B cell (primary cell): Measurements from ENCODE around the gene INSIG1. TPM values are rescaled to one million over a fixed set of nuclear protein-coding genes. Genes with fewer than 3 reads are reported as not detected.

Source experiments
- ATAC-seq: fragments of 200-7000 bp; cut with Tn5 transposase; one replicate; pipeline ENCODE4 v1.10.0; 2021; ENCODE audit warnings: low read depth, mild to moderate bottlenecking, moderate number of reproducible peaks, moderate library complexity
- CTCF ChIA-PET: fragments of 350-600 bp; sonication (Branson Sonifier 250); formaldehyde crosslinking; loops from one replicate; lab custom pipeline; 2021; ENCODE audit warnings: antibody characterized with exemption, inconsistent platforms; lab: Charles Lee
- POLR2A ChIA-PET: fragments of 350-600 bp; sonication (Branson Sonifier 250); formaldehyde crosslinking; loops from one replicate; lab custom pipeline; 2021; ENCODE audit warnings: antibody characterized with exemption; lab: Charles Lee
- DNase-seq: peaks from one replicate; pipeline ENCODE4 v3.0.0; 2013
- H2AFZ ChIP-seq: 2 replicates; pipeline ENCODE4 v1.6.1; 2012; ENCODE audit warnings: mild to moderate bottlenecking, low read depth, low read length; ENCODE audit not compliant: insufficient read depth, poor library complexity, severe bottlenecking
- H3K27ac ChIP-seq, 2 donors: 1 replicate in 1 of 2; 2 replicates in 1 of 2; pipeline ENCODE4 v1.5.1; 2012 to 2013; ENCODE audit warnings: low read length in 2 of 2, mild to moderate bottlenecking in 2 of 2, moderate library complexity in 1 of 2
- H3K27me3 ChIP-seq, 4 experiments: fragments of 200-600 bp in 1 of 4; sonication (generic) in 1 of 4; replicated peaks in 1 of 4; 1 replicate in 2 of 4; 2 replicates in 2 of 4; pipeline versions ENCODE4 v1.6.1 to v1.7.0; 2013 to 2016; ENCODE audit warnings: low read length in 3 of 4, mild to moderate bottlenecking in 2 of 4, mixed read lengths in 1 of 4, moderate library complexity in 1 of 4; ENCODE audit not compliant: insufficient read depth in 4 of 4, control insufficient read depth in 3 of 4; ENCODE audit errors: control extremely low read depth in 1 of 4
- H3K36me3 ChIP-seq, 2 experiments: replicated peaks in 1 of 2; 1 replicate in 1 of 2; 2 replicates in 1 of 2; pipeline versions ENCODE4 v1.6.1 to v1.7.1; 2013; ENCODE audit warnings: low read length in 1 of 2; ENCODE audit not compliant: insufficient read depth in 2 of 2, control insufficient read depth in 1 of 2; ENCODE audit errors: control extremely low read depth in 1 of 2, extremely low read depth in 1 of 2
- H3K4me1 ChIP-seq, 2 donors: fragments of 200-600 bp in 1 of 2; sonication (generic) in 1 of 2; 1 replicate in 1 of 2; 2 replicates in 1 of 2; pipeline versions ENCODE4 v1.5.1 to v1.6.1; 2013 to 2017; ENCODE audit warnings: low read length in 2 of 2; ENCODE audit not compliant: control insufficient read depth in 2 of 2, insufficient read depth in 2 of 2
- H3K4me2 ChIP-seq: replicated peaks from 2 replicates; pipeline ENCODE3; 2012; ENCODE audit warnings: mild to moderate bottlenecking, low read depth, low read length; ENCODE audit not compliant: poor library complexity, severe bottlenecking
- H3K4me3 ChIP-seq, 5 experiments: fragments of 200-600 bp in 1 of 5; sonication (generic) in 1 of 5; 1 replicate in 3 of 5; 2 replicates in 2 of 5; pipeline versions ENCODE4 v1.5.1 to v1.7.0; 2011 to 2016; ENCODE audit warnings: low read length in 4 of 5, mild to moderate bottlenecking in 4 of 5, low read depth in 2 of 5, control low read depth in 1 of 5, moderate library complexity in 1 of 5; ENCODE audit not compliant: insufficient read depth in 1 of 5; ENCODE audit errors: control extremely low read depth in 1 of 5, extremely low read depth in 1 of 5
- H3K79me2 ChIP-seq: fragments of 200-600 bp; sonication (generic); one replicate; pipeline ENCODE4 v1.6.0; 2016; ENCODE audit warnings: low read length; ENCODE audit not compliant: control insufficient read depth, insufficient read depth
- H3K9ac ChIP-seq: fragments of 200-600 bp; sonication (generic); 2 replicates; pipeline ENCODE4 v1.6.1; 2017; ENCODE audit warnings: mild to moderate bottlenecking, low read length, moderate library complexity
- H3K9me3 ChIP-seq, 3 donors: one replicate each; pipeline versions ENCODE4 v1.6.1 to v1.7.1; 2013; ENCODE audit warnings: low read length in 2 of 3; ENCODE audit not compliant: control insufficient read depth in 2 of 3, insufficient read depth in 1 of 3; ENCODE audit errors: control extremely low read depth in 1 of 3
- H4K20me1 ChIP-seq: 2 replicates; pipeline ENCODE4 v1.6.0; 2012; ENCODE audit warnings: mild to moderate bottlenecking, low read length; ENCODE audit not compliant: insufficient read depth, control insufficient read depth, poor library complexity, severe bottlenecking
- H3K27ac Mint-ChIP-seq: one replicate; pipeline ENCODE4 v1.8.0; 2021; ENCODE audit warnings: mixed read lengths
- H3K27me3 Mint-ChIP-seq: one replicate; pipeline ENCODE4 v1.8.0; 2021; ENCODE audit warnings: mixed read lengths
- H3K4me1 Mint-ChIP-seq: one replicate; pipeline ENCODE4 v1.8.0; 2021; ENCODE audit warnings: mixed read lengths
- H3K4me3 Mint-ChIP-seq: one replicate; pipeline ENCODE4 v1.8.0; 2021; ENCODE audit warnings: mixed read lengths
- H3K9me3 Mint-ChIP-seq: one replicate; pipeline ENCODE4 v1.8.0; 2022; ENCODE audit warnings: mixed read lengths; ENCODE audit not compliant: insufficient read depth
- CTCF ChIP-seq: fragments of 200-600 bp; IDR thresholded peaks from one replicate; pipeline ENCODE4 v1.8.0; 2022; ENCODE audit warnings: antibody characterized with exemption, mild to moderate bottlenecking
- EZH2 ChIP-seq: IDR thresholded peaks from 2 replicates; pipeline ENCODE4 v1.6.1; 2012; ENCODE audit warnings: borderline replicate concordance, low read depth, mild to moderate bottlenecking, moderate library complexity, low read length; ENCODE audit not compliant: insufficient read depth, poor library complexity, severe bottlenecking
- WGBS: methylation state at CpG from one replicate; pipeline ENCODE4 v1.1.5; 2013; ENCODE audit warnings: missing lambda C conversion rate; ENCODE audit not compliant: insufficient coverage; 5-methylcytosine and 5-hydroxymethylcytosine counted together
- intact Hi-C: fragments of 100-400 bp; cut with micrococcal nuclease; formaldehyde crosslinking; loops from one replicate; pipeline ENCODE4 v1.10.0; 2022
- polyA plus RNA-seq: library from polyadenylated mRNA; depleted of rRNA; stranded (reverse); fragments of >200 nt; gene quantifications from 2 replicates; pipeline ENCODE4 v1.2.3, GENCODE V29; 2012
- total RNA-seq, 2 donors: library from RNA; stranded (reverse); fragments of 120-200 nt in 1 of 2; gene quantifications; 1 replicate in 1 of 2; 2 replicates in 1 of 2; pipeline versions ENCODE4 v1.2.3 to v1.2.4, GENCODE V29; 2013 to 2022

The INSIG1 gene
- total and polyA plus RNA-seq, 2 donors (not counting 1 experiment from before 2014, with no cell fraction given): 32.2 to 56.2 TPM

GRCh38 chr7:155291729-155292128, 5.9 kb upstream of the INSIG1 start:
- no peak overlapping the region for H3K9ac ChIP-seq
- no peak overlapping the region for H3K4me3 ChIP-seq
- no peak for ATAC-seq
- no peak overlapping the region for H3K27ac ChIP-seq
- no peak overlapping the region for H3K4me3 Mint-ChIP-seq
- DNase-seq: no peak
- peaks cover 13% of the 10 kb centered on the region for H3K4me1 Mint-ChIP-seq
- H3K36me3 ChIP-seq: no peaks in the 10 kb centered on the region
- 79% methylated on average over 4 of the region's 5 CpGs for WGBS
- H3K27me3 Mint-ChIP-seq: peaks cover 6% of the 10 kb centered on the region
- H3K79me2 ChIP-seq: no peaks in the 10 kb centered on the region
- no peak for TF ChIP-seq CTCF
- no peak for TF ChIP-seq EZH2
- no peaks in the 10 kb centered on the region for H3K9me3 Mint-ChIP-seq
- H4K20me1 ChIP-seq: no peaks in the 10 kb centered on the region
- peaks cover 0 to 7% (median 0%) of the 10 kb centered on the region in 3 donors for H3K9me3 ChIP-seq
- H3K4me1 ChIP-seq: peaks cover 9 to 21% of the 10 kb centered on the region in 2 donors
- intact Hi-C loops: no loop called here
- no peak overlapping the region for H3K27ac Mint-ChIP-seq
- ChIA-PET CTCF (no interaction called here), POLR2A (no interaction called here)
- no peak overlapping the region for H2AFZ ChIP-seq
- no peak overlapping the region for H3K4me2 ChIP-seq
- peaks cover 0 to 3% (median 0%) of the 10 kb centered on the region in 4 experiments for H3K27me3 ChIP-seq

GRCh38 chr7:155292680-155293226, 4.9 kb upstream of the INSIG1 start:
- Histone ChIP-seq H2AFZ (no peak overlapping the region), H3K9ac (no peak overlapping the region), H3K9me3 (peaks cover 0 to 2% (median 0%) of the 10 kb centered on the region in 3 donors), H4K20me1 (no peaks in the 10 kb centered on the region), H3K4me1 (peaks cover 5 to 15% of the 10 kb centered on the region in 2 donors), H3K27me3 (peaks cover 0 to 3% (median 0%) of the 10 kb centered on the region in 4 experiments), H3K4me2 (no peak overlapping the region), H3K79me2 (no peaks in the 10 kb centered on the region), H3K27ac (no peak overlapping the region), H3K36me3 (no peaks in the 10 kb centered on the region), H3K4me3 (no peak overlapping the region)
- intact Hi-C loops: no loop called here
- 85% methylated on average over 7 of the region's 7 CpGs for WGBS
- no peak for DNase-seq
- no peaks in the 10 kb centered on the region for H3K9me3 Mint-ChIP-seq
- no peak for TF ChIP-seq EZH2
- TF ChIP-seq CTCF: no peak
- peaks cover 10% of the 10 kb centered on the region for H3K4me1 Mint-ChIP-seq
- ChIA-PET CTCF (no interaction called here), POLR2A (no interaction called here)
- H3K4me3 Mint-ChIP-seq: no peak overlapping the region
- no peak overlapping the region for H3K27ac Mint-ChIP-seq
- no peak for ATAC-seq
- H3K27me3 Mint-ChIP-seq: no peaks in the 10 kb centered on the region
